Neural cell (in vitro differentiated cells): Measurements from ENCODE around the gene BTBD9.

Experiments used
- EP300 ChIP-seq: fragments of 450-650 bp; conservative IDR thresholded peaks from 2 replicates; pipeline ENCODE4 v1.6.1; 2014; ENCODE audit warnings: antibody characterized with exemption, mild to moderate bottlenecking, moderate library complexity; ENCODE audit not compliant: poor library complexity, severe bottlenecking
- EZH2 ChIP-seq: fragments of 200-600, 300-800 bp; shearing (Covaris generic), sonication (generic); IDR thresholded peaks from 2 replicates; pipeline ENCODE4 v1.6.1; 2014; ENCODE audit warnings: antibody characterized with exemption, low read length, borderline replicate concordance, mild to moderate bottlenecking; ENCODE audit not compliant: insufficient read depth, poor library complexity, severe bottlenecking
- MXI1 ChIP-seq: fragments of 450-650 bp; conservative IDR thresholded peaks from 2 replicates; pipeline ENCODE4 v1.6.1; 2014; ENCODE audit warnings: antibody characterized with exemption, mild to moderate bottlenecking; ENCODE audit not compliant: poor library complexity, severe bottlenecking
- POLR2AphosphoS5 ChIP-seq: IDR thresholded peaks from 2 replicates; pipeline ENCODE4 v1.6.1; 2012
- TAF1 ChIP-seq: IDR thresholded peaks from 2 replicates; pipeline ENCODE4 v1.6.1; 2012; ENCODE audit warnings: low read depth
- TF ChIP-seq, protein P1 (sequence below): fragments of 450-650 bp; IDR thresholded peaks from 2 replicates; pipeline ENCODE4 v1.5.1; 2014; ENCODE audit warnings: antibody characterized with exemption, mild to moderate bottlenecking, moderate library complexity; ENCODE audit not compliant: poor library complexity, severe bottlenecking
- TF ChIP-seq, protein P2 (sequence below): IDR thresholded peaks from 2 replicates; pipeline ENCODE4 v1.6.1; 2012; ENCODE audit warnings: borderline replicate concordance

DNA sequence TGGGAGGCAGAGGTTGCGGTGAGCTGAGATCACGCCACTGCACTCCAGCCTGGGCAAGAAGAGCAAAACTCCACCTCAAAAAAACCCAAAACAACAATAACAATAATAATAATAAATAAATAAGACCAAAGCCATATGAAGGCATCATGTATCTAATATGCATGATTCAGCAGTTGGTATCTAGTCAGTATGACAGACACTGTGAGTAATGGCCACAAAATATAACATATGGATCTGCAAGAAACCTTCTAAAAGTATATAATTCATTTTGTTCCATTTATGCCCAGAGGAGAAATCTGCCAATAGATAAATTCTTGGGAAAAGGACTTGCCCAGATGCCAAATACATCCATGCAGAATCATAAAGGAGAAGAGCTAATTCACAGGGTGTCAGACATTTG, 252.3 kb downstream of the BTBD9 start:
- TF ChIP-seq, protein P1, sequence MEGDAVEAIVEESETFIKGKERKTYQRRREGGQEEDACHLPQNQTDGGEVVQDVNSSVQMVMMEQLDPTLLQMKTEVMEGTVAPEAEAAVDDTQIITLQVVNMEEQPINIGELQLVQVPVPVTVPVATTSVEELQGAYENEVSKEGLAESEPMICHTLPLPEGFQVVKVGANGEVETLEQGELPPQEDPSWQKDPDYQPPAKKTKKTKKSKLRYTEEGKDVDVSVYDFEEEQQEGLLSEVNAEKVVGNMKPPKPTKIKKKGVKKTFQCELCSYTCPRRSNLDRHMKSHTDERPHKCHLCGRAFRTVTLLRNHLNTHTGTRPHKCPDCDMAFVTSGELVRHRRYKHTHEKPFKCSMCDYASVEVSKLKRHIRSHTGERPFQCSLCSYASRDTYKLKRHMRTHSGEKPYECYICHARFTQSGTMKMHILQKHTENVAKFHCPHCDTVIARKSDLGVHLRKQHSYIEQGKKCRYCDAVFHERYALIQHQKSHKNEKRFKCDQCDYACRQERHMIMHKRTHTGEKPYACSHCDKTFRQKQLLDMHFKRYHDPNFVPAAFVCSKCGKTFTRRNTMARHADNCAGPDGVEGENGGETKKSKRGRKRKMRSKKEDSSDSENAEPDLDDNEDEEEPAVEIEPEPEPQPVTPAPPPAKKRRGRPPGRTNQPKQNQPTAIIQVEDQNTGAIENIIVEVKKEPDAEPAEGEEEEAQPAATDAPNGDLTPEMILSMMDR, result no peak
- TF ChIP-seq POLR2AphosphoS5, result no peak
- no peak for TF ChIP-seq TAF1
- TF ChIP-seq EZH2, result no peak
- TF ChIP-seq EP300, result no peak
- TF ChIP-seq, protein P2, sequence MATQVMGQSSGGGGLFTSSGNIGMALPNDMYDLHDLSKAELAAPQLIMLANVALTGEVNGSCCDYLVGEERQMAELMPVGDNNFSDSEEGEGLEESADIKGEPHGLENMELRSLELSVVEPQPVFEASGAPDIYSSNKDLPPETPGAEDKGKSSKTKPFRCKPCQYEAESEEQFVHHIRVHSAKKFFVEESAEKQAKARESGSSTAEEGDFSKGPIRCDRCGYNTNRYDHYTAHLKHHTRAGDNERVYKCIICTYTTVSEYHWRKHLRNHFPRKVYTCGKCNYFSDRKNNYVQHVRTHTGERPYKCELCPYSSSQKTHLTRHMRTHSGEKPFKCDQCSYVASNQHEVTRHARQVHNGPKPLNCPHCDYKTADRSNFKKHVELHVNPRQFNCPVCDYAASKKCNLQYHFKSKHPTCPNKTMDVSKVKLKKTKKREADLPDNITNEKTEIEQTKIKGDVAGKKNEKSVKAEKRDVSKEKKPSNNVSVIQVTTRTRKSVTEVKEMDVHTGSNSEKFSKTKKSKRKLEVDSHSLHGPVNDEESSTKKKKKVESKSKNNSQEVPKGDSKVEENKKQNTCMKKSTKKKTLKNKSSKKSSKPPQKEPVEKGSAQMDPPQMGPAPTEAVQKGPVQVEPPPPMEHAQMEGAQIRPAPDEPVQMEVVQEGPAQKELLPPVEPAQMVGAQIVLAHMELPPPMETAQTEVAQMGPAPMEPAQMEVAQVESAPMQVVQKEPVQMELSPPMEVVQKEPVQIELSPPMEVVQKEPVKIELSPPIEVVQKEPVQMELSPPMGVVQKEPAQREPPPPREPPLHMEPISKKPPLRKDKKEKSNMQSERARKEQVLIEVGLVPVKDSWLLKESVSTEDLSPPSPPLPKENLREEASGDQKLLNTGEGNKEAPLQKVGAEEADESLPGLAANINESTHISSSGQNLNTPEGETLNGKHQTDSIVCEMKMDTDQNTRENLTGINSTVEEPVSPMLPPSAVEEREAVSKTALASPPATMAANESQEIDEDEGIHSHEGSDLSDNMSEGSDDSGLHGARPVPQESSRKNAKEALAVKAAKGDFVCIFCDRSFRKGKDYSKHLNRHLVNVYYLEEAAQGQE, result no peak
- TF ChIP-seq MXI1, result no peak
